ENCODE results near the gene FADD. TPM values are rescaled to one million over a fixed set of nuclear protein-coding genes. Genes with fewer than 3 reads are reported as not detected.

FADD gene
- total RNA-seq, 1 donor from 2014 or later, result 21.3 TPM

DNA sequence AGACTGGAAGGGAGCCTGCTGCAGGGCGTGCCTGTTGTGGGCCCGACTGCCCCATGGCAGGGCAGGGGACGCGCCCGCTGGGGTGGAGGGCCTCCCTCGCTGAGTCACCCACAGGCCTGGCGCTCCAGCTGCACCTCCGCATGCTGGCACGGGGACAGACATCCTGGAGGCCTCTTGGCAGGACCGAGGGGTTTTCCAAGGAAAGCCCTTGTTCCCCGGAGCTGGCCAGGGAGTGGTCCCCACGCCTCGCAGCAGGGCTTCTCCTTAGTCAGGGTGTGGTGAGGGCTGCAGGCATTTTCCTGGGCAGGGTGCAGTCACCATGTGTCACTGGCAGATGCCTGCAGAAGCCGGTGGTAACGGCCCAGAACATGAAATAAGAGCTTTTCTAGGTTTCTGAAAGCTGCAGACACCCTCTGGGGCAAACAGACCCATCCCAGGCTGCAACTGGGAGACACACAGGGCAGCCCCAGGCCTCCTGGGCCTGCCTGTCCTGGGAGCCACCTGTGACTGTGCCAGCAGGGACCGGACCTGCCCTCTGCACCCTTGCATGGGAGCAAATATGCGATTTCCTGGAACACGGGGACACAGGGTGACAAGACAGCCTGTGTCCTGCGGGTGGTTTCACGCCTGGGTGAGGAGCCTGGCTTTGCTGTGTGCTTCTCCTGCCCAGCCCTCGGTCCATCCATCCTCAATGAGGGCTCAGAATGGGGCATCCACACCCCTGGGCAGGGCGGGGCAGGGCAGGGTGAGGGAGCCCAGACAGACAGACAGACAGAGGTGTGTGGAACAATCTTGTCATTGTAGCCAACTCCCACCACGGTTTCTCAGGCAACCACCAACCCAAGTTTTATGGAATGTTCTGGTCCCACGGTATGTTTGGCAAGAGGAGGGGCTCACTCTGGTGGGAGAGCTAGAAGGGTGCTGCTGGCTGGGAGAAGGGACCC is 43.2 kb upstream of the FADD start:
- DNase-seq, result no peak
- Histone ChIP-seq H3K9me3 (no peaks in the 10 kb centered on the region), H3K4me3 (no peak overlapping the region), H3K36me3 (no peaks in the 10 kb centered on the region), H3K27ac (no peak overlapping the region), H3K27me3 (no peaks in the 10 kb centered on the region), H3K4me1 (no peaks in the 10 kb centered on the region)
- TF ChIP-seq, protein P1, sequence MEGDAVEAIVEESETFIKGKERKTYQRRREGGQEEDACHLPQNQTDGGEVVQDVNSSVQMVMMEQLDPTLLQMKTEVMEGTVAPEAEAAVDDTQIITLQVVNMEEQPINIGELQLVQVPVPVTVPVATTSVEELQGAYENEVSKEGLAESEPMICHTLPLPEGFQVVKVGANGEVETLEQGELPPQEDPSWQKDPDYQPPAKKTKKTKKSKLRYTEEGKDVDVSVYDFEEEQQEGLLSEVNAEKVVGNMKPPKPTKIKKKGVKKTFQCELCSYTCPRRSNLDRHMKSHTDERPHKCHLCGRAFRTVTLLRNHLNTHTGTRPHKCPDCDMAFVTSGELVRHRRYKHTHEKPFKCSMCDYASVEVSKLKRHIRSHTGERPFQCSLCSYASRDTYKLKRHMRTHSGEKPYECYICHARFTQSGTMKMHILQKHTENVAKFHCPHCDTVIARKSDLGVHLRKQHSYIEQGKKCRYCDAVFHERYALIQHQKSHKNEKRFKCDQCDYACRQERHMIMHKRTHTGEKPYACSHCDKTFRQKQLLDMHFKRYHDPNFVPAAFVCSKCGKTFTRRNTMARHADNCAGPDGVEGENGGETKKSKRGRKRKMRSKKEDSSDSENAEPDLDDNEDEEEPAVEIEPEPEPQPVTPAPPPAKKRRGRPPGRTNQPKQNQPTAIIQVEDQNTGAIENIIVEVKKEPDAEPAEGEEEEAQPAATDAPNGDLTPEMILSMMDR (IDR thresholded peaks at IDR 0.05), result no peak
- intact Hi-C loops (cut with DNase I), result no loop called here
- ATAC-seq, result peak; percentile 16

DNA sequence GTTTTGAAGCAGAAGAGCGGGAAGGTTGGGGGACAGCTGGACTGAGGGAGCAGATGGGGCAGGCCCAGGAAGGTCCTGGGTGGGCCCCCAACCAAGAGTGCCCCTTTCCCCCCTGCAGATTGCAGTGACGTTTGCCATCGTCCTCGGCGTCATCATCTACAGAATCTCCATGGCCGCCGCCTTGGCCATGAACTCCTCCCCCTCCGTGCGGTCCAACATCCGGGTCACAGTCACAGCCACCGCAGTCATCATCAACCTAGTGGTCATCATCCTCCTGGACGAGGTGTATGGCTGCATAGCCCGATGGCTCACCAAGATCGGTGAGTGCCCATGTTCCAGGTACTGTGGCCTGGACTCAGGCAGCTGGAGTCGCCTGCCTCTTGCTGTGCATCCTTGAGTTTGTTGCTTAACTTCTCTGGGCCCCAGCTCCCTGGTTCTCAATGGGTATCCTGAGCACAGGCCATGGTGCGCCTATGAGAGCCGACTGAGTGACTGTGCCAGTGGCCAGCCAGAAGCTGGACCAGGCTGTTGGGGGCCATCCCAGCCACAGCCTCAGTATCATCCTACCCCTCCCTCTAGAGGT is 42.0 kb upstream of the FADD start:
- no peak for ATAC-seq
- H3K27me3 ChIP-seq, result no peaks in the 10 kb centered on the region
- H3K36me3 ChIP-seq, result no peaks in the 10 kb centered on the region
- H3K9me3 ChIP-seq, result no peaks in the 10 kb centered on the region
- TF ChIP-seq, protein P1 (IDR thresholded peaks at IDR 0.05), result no peak
- no peak overlapping the region for H3K27ac ChIP-seq
- no peak overlapping the region for H3K4me3 ChIP-seq
- intact Hi-C loops (cut with DNase I), result no loop called here
- DNase-seq, result no peak
- no peaks in the 10 kb centered on the region for H3K4me1 ChIP-seq

DNA sequence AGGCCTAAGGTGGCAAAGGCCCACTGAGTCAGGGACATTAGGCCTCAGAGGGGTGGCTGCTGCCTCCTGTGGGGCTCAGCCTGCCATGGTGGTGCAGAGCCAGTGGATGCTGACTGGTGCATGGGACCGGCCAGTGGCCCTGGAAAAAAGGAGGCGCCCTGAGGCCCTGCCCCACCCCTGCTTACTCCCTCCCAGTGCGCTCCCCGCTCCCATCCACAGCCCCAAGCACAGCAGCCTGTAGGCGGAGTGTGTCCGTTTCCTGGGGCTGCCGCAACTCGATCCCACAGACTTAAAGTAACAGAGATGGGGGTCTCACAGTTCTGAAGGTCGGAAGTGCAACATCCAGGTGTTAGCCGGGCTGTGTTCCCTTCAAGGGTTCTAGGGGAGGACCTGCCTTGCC is 38.4 kb upstream of the FADD start:
- no peak overlapping the region for H3K4me3 ChIP-seq
- no peaks in the 10 kb centered on the region for H3K4me1 ChIP-seq
- DNase-seq, result no peak
- TF ChIP-seq, protein P1 (IDR thresholded peaks at IDR 0.05), result no peak
- H3K27ac ChIP-seq, result no peak overlapping the region
- no peaks in the 10 kb centered on the region for H3K9me3 ChIP-seq
- H3K27me3 ChIP-seq, result no peaks in the 10 kb centered on the region
- no peaks in the 10 kb centered on the region for H3K36me3 ChIP-seq
- ATAC-seq, result no peak
- intact Hi-C loops (cut with DNase I), result no loop called here

DNA sequence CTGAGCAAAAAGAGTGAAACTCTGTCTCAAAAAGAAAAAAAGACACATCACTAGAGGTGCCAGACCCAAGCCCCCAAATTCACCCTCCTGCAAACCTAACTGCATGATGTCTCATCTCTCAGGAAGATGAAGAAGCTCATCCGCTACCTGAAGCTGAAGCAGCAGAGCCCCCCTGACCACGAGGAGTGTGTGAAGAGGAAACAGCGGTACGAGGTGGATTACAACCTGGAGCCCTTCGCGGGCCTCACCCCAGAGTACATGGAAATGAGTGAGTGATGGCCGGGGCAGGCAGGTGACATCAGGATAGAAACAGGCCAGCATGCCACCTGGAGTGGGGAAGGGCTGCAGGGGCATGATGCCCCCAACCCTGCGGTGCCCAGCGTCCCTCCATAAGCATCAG is 36.0 kb upstream of the FADD start:
- ATAC-seq (no peak), DNase-seq (no peak)
- Histone ChIP-seq H3K9me3 (no peaks in the 10 kb centered on the region), H3K36me3 (no peaks in the 10 kb centered on the region), H3K27me3 (no peaks in the 10 kb centered on the region), H3K27ac (no peak overlapping the region), H3K4me1 (no peaks in the 10 kb centered on the region), H3K4me3 (no peak overlapping the region)
- intact Hi-C loops (cut with DNase I), result no loop called here
- TF ChIP-seq, protein P1 (IDR thresholded peaks at IDR 0.05), result no peak

DNA sequence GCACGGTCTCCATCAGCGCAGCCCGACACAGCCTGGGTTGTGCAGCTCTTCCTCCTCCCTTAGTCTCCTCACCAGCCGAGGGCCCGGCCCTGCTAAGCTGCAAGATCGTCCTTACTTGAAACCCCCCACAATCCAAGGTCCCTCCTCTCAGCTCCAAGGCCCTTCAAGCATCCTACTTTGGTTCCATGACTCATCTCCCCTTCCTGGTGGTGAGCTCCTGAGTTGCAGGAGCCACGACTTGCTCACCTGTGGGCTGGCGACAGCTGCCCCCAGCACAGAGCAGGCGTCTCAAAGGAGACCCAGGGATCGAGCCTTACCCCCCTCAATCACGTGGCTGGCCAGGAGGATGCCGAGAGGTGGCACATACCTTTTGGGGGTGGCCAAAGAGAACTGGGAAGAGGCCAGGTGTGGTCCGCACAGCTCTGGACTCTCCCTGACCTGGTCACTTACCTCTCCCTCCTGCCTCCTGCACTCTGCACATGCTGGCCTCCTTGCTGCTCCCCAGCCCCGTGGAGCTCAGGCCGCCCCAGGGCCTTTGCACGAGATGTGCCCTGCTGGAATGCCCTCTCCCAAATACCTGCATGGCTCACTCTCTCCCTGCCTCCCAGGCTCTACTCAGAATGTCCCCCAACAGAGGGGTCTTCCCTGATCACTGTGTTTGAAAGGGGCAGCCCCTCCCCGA is 35.2 kb upstream of the FADD start:
- TF ChIP-seq, protein P1 (IDR thresholded peaks at IDR 0.05), result no peak
- H3K4me1 ChIP-seq, result no peaks in the 10 kb centered on the region
- ATAC-seq, result no peak
- no peaks in the 10 kb centered on the region for H3K27me3 ChIP-seq
- no peak overlapping the region for H3K4me3 ChIP-seq
- DNase-seq, result no peak
- H3K27ac ChIP-seq, result no peak overlapping the region
- no peaks in the 10 kb centered on the region for H3K36me3 ChIP-seq
- intact Hi-C loops (cut with DNase I), result no loop called here
- H3K9me3 ChIP-seq, result no peaks in the 10 kb centered on the region

Measured in upper lobe of right lung (tissue), 1 donor.